GM12801 (cell line): ENCODE data around the gene TGFB2.

Experiments used
- CTCF ChIP-seq: IDR thresholded peaks from one replicate; pipeline ENCODE4 v1.5.1; 2011; ENCODE audit warnings: control low read depth; ENCODE audit not compliant: insufficient read length; ENCODE audit errors: extremely low read depth

Gene TGFB2

DNA sequence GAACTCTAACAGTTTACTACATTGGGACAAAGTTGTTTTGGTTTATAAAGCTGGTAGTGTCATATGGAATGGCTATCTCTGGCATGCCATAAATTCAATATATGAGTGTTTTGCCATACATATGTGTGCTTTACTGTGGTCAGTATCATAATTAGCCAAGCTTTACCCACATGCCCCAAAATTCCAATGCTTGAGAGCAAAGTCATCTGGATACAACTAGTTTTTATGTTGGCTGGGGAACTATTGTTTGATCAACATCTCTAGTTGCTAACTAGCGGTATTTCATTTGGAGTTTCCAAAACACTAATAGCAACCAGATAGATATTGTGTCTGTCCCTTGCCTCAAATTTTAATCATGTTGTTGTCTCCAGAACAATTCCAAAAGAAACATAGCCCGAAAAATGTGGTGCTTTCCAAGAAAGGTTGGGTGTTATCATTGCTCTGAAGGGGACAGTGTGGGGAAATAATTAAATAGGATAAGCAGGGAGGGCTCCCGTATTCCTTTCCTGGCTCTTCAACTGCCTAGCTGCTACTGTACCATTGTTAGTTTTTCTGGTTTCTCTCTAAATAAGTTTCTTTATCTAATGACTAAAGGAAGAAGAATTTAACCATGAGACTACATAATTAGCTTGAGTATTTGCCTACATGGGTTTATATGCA is 136.1 kb downstream of the TGFB2 start:
- TF ChIP-seq CTCF: no peak

GRCh38 chr1:218482683-218483082 is 137.5 kb downstream of the TGFB2 start:
- no peak for TF ChIP-seq CTCF

DNA sequence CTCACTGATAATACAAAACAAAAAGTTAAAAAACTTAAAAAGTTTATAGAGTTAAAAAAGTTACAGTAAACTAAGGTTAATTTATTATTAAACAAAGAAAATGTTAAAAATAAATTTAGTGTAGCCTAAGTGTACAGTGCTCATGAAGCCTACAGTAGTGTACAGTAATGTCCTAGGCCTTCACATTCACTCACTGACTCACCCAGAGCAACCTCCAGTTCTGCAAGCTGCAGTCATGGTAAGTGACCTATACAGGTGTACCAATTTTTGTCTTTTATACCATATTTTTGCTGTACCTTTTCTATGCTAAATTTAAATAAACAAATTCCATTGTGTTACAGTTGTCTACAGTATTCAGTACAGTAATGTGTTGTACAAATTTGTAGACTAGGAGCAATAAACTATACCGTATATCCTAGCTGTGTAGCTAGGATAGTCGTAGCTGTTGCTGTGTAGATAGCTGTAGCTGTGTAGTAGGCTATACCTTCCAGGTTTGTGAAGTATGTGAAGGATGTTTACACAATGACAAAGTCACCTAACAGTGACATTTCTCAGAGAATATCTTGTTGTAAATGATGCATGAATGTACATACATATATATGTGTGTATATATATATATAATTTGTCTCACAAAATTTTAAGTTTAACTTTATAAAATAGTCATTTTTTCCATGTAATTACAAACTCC is 140.2 kb downstream of the TGFB2 start:
- no peak for TF ChIP-seq CTCF

DNA sequence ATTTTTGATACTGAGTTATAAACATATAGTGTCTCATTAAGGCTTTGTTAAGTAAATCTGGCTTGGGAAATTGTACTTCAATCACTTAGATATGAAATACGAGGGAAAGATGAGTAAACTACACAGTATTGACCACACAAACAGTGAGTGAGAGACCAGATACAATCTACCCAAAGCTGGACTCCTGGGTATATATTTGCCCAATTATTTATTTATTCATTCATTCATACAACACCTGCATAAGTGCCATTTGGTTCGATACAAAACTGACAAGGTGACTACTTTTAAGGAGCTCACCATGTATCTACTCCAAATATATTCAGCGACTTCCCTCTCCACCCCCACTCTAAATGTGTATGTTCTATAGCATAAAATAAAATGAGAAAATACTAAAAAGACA is 143.4 kb downstream of the TGFB2 start:
- TF ChIP-seq CTCF: no peak

DNA sequence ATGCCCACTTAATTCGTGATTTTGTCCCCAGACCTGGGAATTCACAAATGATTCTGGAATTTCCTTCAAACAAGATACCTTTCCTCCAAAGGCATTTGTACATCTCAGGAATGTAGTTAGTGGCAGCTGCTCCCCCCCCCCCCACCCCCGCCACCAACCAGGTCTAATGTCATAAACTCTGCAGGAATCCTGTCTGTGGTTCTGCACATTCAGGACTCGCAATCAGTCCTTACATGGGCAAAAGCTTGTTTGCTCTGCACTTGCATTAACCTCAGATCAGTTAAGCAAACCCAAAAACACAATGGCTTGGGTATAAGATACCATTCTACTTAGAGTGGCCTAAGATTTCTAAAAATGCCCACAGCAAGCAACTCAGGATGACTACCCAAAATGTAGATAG is 143.8 kb downstream of the TGFB2 start:
- TF ChIP-seq CTCF: no peak

GRCh38 chr1:218490406-218490922 is 145.3 kb downstream of the TGFB2 start:
- no peak for TF ChIP-seq CTCF

GRCh38 chr1:218492874-218493273 is 147.7 kb downstream of the TGFB2 start:
- TF ChIP-seq CTCF: no peak
